ENCODE results near the gene MUCL3. TPM values are rescaled to one million over a fixed set of nuclear protein-coding genes. Genes with fewer than 3 reads are reported as not detected.
A peak's percentile ranks its signal among the peaks of the same experiment; 100 is the strongest.
"Not testable (repeated sequence)": the region's sequence is repeated elsewhere in the genome, so short reads cannot be mapped to it uniquely, and the experiment has no call there.

MUCL3 gene
- total RNA-seq, 2 experiments from 2014 or later = not detected

GRCh38 chr6:30965140-30965601 is 24.4 kb downstream of the MUCL3 start:
- Mint-ChIP-seq H3K36me3 (ENCODE audit: low read depth) (no peaks in the 10 kb centered on the region), H3K27ac (no peak overlapping the region), H3K9me3 (no peaks in the 10 kb centered on the region), H3K27me3 (peaks cover 16% of the 10 kb centered on the region), H3K4me3 (no peak overlapping the region), H3K4me1 (ENCODE audit: low read depth) (peaks cover 9% of the 10 kb centered on the region)
- intact Hi-C loops (cut with micrococcal nuclease) = no loop called here
- ATAC-seq (peak; percentile 42), DNase-seq (peak; percentile 8)
- ChIA-PET CTCF (no interaction called here), POLR2A (no interaction called here)
- no peak for TF ChIP-seq CTCF (IDR thresholded peaks at IDR 0.05)

DNA sequence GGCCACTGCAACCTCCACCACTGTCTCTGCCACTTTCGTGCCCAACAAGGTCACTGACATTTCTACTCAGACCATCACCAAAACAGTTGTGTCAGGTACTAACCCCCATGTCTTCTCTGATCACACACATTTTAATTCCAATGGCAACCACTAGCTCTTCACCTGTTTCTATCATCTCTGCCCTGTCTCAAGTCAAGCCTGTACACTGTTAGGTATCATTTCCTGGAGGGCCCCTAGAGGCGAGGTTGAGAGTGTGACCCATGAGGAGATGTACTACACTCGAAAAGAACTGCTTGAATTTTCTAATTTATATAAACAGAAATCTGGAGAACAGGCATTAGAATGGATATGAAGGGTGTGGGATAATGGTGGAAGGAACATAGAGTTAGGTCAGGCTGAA is 25.4 kb downstream of the MUCL3 start:
- CTCF ChIA-PET = no interaction called here
- Mint-ChIP-seq H3K27ac (no peak overlapping the region), H3K27me3 (peaks cover 16% of the 10 kb centered on the region)

GRCh38 chr6:30969171-30969570 is 28.4 kb downstream of the MUCL3 start:
- ATAC-seq; H3K4me3 Mint-ChIP-seq; H3K27ac Mint-ChIP-seq; H3K36me3 Mint-ChIP-seq (ENCODE audit: low read depth); DNase-seq; H3K9me3 Mint-ChIP-seq; POLR2A ChIA-PET; intact Hi-C loops (cut with micrococcal nuclease); H3K4me1 Mint-ChIP-seq (ENCODE audit: low read depth): not testable (repeated sequence)
- H3K27me3 Mint-ChIP-seq = peaks cover 12% of the 10 kb centered on the region
- CTCF ChIA-PET = interaction anchor here (1.1 kb wide), 1 partner anchor 96 kb away, joined by 3 read pairs; no protein-coding TSS in a partner anchor

More for the DNA sequence above, 25.4 kb downstream of the MUCL3 start:
- no peak for ATAC-seq
- intact Hi-C loops (cut with micrococcal nuclease) = no loop called here
- H3K4me3 Mint-ChIP-seq = no peak overlapping the region
- POLR2A ChIA-PET = no interaction called here
- DNase-seq = no peak
- peaks cover 9% of the 10 kb centered on the region for H3K4me1 Mint-ChIP-seq (ENCODE audit: low read depth)
- TF ChIP-seq CTCF (IDR thresholded peaks at IDR 0.05) = no peak
- H3K9me3 Mint-ChIP-seq = no peaks in the 10 kb centered on the region
- no peaks in the 10 kb centered on the region for H3K36me3 Mint-ChIP-seq (ENCODE audit: low read depth)

DNA sequence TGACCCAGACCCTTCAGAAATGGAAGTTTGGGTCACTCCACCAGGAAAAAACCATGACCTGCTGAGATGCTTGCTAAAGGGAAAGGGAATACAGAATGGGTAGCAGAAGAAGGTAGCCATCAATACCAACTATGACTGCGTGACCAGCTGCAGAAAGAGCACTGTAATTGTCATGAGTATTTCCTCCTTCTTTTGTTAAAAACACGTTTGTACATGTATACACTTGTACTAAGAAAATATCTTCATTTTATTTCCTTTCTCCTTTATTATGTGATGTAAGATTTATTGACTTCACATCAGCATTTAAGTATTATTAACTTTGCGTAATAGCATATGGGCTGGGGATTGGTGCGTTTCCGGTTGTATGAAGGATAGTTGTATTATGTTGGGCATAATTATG is 30.2 kb downstream of the MUCL3 start:
- intact Hi-C loops (cut with micrococcal nuclease) = no loop called here
- CTCF ChIA-PET = no interaction called here
- no peak overlapping the region for H3K4me3 Mint-ChIP-seq
- H3K27me3 Mint-ChIP-seq = peaks cover 5% of the 10 kb centered on the region
- DNase-seq (no peak), ATAC-seq (no peak)
- H3K27ac Mint-ChIP-seq = no peak overlapping the region
- no peaks in the 10 kb centered on the region for H3K9me3 Mint-ChIP-seq
- H3K36me3 Mint-ChIP-seq (ENCODE audit: low read depth) = no peaks in the 10 kb centered on the region
- H3K4me1 Mint-ChIP-seq (ENCODE audit: low read depth) = no peaks in the 10 kb centered on the region
- TF ChIP-seq CTCF (IDR thresholded peaks at IDR 0.05) = no peak
- POLR2A ChIA-PET = no interaction called here

GRCh38 chr6:30972816-30973215 is 32.0 kb downstream of the MUCL3 start:
- TF ChIP-seq CTCF (IDR thresholded peaks at IDR 0.05) = no peak
- peaks cover 5% of the 10 kb centered on the region for H3K27me3 Mint-ChIP-seq
- no peaks in the 10 kb centered on the region for H3K36me3 Mint-ChIP-seq (ENCODE audit: low read depth)
- no peaks in the 10 kb centered on the region for H3K4me1 Mint-ChIP-seq (ENCODE audit: low read depth)
- H3K9me3 Mint-ChIP-seq = no peaks in the 10 kb centered on the region
- no peak overlapping the region for H3K27ac Mint-ChIP-seq
- intact Hi-C loops (cut with micrococcal nuclease) = no loop called here
- H3K4me3 Mint-ChIP-seq = no peak overlapping the region
- ChIA-PET POLR2A (interaction anchor here (1.4 to 1.6 kb wide), 3 partner anchors 17 to 192 kb away, joined by 3 to 6 read pairs (median 3); no protein-coding TSS in a partner anchor), CTCF (interaction anchor here (1.3 kb wide), 1 partner anchor 107 kb away, joined by 3 read pairs; no protein-coding TSS in a partner anchor)
- no peak for DNase-seq
- ATAC-seq = no peak

Data from activated CD8-positive, alpha-beta T cell treated with anti-CD3 and anti-CD28 coated beads for 36 hours (primary cell).